GM21360 (cell line): Measurements from ENCODE around the gene EVC.
"Not testable (repeated sequence)": the region's sequence is repeated elsewhere in the genome, so short reads cannot be mapped to it uniquely, and the experiment has no call there.

ENCODE experiments used
- ATAC-seq: cut with Tn5 transposase; IDR thresholded peaks from one replicate; pipeline ENCODE4 v1.9.1; 2021; ENCODE audit warnings: mild to moderate bottlenecking, moderate library complexity; ENCODE audit not compliant: unreplicated experiment

EVC gene

DNA sequence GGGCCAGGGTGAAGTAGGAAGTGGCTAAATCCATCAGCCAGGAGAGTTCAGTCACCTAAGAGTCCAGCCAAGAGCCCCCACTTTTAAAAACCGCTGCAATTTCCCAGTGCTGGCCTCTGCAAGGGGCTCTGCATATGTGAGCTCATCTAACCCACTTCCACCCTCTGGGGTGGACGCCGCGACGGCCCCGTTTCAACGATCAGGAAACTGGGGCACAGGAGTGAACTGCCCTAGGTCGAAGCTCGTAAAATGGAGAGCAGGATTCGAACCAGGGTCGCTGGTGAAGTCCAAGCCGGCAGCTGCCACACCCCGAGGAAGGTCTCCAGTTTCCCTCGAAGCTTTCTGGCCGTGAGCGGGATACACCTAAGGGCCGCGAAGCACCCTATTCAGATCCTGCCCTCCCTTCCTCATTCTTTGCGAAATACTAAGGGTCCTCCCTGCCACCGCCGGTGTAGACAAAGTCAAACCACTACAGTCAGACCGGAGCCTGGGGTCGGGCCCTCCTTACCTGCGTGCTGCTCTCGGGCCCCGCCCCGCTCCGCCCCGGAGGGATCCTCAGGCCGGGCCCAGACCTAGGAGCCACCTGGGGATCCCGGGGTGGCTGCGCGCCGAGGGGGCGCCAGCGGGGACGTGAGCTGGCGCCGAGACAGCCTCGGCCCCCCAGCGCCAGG lies 3.1 kb upstream of the EVC start:
- no peak for ATAC-seq

DNA sequence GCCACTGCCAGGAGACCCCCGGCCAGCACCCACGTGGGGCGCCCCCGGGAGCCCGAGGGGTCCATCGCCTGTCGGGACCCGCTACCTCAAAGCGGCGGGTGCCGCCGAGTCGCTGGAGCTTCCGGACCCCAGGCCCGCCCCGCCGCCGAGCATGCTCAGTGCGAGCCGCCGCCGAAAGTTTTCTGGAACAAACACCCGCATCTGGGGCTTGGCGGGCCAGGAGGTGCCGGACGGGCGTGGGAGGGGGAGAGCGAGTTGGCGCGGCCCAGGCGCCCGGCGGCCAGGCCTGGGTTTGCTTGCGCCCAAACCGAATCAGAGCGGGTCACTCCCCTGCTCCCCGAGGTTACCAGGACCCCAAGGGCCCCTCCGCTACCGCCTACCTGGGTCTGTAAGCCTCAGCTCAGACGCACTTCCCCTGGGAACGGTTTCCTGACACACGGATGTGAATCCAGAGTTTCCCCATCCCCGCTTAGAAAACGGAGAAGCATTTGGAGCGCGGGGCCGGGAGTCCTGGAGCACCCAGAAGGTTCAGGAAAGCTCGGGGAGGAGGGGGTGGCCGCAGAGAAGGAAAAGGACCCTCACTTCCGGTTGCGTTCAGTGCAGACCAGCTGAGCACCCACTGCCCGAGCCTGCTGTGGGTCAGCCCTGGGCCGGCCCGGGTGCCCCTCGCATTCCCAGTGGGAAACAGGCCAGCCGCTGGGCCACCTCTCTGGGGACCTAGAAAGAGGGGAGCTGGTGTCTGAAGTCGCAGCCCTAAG lies 2.4 kb upstream of the EVC start, which contains the start of gene EVC2:
TSS of gene EVC2 (minus strand) at position 111 of the 758 bp plus-strand sequence. CDS start at position 65, 46 bp downstream.
- ATAC-seq: no peak

DNA sequence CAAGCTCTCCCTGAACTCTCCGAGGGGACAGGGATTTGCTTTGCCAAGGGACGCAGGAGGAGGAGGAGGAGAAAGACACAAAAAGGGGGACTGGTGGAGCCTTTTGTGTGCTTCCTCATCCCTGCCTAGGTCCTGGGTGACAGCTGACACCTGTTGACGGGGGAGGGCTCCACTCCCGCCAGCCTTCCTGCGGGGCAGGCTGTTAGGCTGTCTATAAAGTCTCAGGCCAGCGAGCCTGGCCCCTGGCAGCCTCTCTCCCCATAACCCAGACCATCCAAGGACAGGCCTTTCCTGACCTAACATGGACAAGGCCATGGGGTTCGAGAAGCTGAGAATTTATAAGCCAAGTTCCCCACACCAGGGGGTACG lies 1.8 kb upstream of the EVC start:
- ATAC-seq: no peak

DNA sequence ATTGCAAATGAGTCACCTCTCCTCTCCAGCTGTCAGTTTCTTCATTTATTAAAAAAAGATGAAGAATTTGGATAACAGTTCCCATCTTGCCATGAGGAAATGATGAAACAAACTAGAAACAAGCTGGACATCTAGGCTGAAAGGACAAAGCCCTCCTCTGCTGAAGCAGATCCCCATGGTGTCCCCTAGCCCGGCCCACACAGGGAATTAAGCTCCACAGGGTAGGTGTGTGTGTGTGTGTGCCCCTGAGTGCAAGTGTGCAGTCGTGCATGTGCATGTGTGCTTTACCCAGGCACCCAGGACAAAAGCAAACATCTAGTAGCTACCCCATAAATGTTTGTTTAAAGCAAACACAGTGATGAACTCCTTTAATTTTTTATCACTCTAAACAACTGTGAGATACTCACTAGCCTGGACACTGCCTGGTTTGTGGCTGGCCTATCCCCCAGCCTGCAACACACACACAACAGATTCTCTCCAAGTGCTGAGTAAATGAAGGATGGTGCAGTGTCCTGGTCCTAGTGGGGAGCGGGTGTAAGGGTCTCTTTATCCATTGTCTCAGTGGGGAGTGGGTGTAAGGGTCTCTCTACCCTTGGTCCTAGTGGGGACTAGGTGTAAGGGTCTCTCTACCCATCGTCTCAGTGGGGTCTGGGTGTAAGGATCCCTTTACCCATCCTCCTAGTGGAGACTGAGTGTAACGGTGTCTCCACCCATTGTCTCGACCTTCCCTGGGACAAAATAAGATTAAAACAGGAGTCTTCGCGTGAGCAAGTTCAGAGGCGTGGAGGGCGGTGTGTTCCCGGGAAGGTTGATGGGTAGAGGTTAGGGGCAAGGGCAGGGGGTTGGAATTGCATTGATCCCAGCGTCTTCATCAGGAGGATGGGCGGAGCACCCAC lies 688 bp upstream of the EVC start:
- peak; percentile 13 for ATAC-seq

DNA sequence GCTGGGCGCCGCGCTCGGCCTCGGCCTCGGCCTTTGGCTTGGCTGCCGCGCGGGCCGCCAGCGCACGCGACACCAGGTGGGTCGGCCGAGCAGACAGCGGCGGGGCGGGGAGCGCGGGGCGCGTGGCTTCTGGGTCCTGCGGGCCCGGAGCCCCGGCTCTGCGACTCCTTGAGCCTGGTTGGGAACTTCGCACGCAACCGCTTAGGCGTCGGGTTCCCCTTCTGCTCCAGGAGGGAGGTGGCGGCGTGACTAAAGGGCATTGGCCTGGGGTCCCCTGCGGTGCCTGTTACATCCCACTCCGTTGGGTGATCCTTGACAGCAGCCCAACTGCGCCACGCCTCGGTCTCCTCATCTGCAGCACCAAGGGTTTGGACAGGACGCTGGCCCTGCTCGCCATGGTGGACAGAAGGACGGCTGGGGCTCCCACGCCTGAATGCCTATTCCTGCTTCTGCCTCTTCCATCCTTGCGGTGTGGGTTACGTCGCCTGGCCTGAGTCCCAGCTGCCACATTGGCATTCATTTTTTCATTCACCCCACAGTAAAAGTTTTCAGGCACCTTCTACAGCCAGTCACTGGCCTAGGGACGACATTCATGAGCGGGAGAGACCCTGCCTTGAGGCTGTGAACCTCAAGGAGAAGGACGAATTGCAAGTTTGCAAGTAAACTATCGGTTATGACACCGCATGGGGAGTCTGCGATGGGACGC lies 631 bp downstream of the EVC start:
- peak; percentile 16 for ATAC-seq

DNA sequence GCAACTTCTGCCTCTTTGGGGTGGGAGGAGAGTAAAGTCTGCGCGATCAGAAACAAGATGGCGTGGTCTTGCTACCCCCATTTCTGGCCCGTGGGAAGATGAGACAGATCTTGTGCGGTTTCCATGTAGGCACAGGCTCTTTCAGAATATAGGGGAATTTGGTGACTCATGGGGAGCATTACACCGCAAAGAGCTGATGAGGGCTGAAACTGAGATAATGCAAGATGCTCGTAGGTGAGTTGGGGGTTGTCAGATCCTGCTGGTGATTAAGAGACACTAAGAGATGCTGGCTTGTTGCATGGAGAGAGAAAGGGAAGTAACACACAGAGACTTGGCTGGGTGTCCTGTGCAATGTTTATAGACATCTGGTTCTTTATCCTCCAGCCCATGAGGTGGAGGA lies 1.5 kb downstream of the EVC start:
- peak; percentile 48 for ATAC-seq

DNA sequence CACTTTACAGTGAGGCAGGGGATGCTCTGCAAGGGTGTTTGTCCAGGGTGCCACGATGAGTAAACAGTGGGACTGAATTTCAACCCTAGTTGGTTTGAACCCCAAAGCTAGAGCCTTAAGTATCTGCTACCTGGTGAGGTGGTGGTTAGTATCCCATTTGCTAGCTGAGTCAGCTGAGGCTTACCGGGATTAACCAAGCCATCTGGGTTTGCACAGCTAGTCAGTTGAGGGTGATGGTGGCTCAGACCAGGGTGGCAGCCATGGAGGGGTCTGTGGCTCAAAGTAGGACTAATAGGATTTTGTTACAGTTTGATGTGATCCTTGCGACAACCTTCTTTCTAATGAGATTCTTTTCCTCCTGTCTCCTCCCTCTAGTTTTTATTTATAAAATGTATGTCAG lies 1.9 kb downstream of the EVC start:
- ATAC-seq: no peak

DNA sequence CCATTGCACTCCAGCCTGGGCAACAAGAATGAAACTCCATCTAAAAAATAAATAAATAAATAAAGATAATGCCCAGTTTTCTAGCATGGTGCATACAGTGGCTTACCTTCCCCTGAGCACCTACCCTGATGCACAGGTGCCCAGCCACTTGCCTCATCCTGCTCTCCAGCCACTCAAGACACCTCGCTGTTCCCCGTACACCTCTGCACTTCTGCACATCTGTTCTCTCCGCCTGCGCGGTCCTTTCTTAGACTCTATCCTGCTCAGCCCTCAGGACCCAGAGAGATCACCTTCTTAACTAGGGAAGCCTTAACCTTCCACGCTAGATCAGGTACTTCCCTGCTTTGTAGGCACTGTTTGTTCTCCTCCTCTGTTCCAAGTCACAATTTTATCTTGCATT lies 2.9 kb downstream of the EVC start:
- no peak for ATAC-seq

DNA sequence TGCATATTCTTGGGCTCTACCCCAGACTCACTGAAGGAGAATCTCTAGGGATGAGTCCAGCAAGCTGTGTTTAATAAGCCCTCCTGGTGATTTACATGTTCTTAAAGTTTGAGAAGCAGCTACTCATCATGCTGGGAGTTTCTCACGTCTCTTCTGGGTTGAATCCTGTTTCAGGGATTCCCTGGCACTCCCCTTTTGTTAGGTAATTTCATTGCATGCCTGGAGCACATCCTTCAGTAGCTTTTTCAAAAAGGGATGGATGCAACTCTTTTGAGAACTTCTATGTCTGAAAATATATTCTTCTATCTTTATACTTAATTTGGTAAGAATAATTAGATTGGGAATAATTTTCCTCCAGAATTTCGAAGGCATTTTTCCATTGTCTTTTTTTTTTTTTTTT lies 4.4 kb downstream of the EVC start:
- ATAC-seq: no peak

DNA sequence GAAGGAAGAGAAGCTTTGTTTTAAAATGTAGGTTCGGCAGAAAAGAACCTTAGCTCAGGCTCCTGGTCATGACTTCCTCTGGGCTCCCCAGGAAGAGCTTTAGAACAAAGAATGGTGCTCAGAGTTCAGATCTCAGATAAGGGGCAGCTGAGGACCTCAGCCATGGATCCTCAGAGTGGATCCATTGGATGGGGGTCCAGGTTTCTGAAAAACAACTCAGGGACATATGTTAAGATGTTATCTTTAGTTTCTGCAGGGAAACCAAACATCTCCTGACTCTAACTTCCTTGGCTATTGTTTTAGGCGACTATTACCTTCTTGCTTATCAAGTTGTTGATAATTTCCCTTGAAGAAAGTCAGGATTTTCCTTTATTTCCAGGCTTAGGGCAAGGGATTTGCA lies 5.4 kb downstream of the EVC start:
- ATAC-seq: no peak

DNA sequence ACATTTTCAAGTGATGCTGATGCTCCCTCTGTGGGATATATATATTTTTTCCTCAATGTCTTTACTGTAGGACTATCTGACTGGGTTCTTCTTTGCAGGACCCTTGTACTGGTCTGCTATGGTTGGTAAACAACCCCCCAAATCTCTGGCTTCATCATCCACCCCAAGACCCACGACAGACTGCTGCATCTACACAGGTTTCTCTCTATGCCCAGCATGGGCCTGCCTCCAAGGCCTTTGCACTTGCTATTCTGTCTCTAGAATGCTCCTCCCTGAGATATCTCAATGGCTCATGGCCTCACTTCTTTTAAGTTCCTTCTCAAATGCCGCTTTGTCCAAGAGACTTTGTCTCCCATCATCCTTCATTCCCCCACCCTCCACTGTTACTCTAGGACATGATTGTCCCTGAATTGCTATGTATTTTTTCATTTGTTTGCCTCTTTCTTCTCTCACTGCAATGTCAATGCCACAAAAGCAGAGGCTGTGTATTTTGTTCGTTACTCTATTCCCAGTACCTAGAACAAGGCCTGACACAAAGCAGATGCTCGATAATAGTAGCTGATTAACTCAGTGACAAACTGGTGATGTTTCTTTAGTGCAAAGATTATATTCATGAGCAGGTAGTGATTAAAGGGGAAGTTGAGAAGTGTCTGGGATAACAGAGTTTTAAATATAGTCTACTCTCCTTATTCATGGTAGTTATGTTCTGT lies 6.6 kb downstream of the EVC start:
- no peak for ATAC-seq

DNA sequence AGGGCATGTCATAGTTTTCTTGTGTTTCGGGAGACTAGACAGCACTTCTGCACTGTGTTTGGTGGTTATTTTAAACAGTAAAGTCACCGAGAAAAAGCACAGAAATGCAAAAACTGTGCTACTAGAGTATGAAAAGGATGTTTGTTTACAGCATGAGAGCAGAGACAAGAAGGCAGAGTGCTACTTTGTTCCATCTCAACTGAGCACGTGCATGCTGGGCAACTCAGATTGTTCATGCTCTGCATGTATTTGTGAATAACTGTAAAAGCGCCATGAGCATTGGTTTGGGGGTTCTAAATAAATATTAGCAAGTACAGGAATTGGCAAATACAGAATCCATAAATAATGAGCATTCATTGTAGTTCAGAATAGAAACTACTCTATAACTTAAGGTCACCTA lies 7.4 kb downstream of the EVC start:
- no peak for ATAC-seq

DNA sequence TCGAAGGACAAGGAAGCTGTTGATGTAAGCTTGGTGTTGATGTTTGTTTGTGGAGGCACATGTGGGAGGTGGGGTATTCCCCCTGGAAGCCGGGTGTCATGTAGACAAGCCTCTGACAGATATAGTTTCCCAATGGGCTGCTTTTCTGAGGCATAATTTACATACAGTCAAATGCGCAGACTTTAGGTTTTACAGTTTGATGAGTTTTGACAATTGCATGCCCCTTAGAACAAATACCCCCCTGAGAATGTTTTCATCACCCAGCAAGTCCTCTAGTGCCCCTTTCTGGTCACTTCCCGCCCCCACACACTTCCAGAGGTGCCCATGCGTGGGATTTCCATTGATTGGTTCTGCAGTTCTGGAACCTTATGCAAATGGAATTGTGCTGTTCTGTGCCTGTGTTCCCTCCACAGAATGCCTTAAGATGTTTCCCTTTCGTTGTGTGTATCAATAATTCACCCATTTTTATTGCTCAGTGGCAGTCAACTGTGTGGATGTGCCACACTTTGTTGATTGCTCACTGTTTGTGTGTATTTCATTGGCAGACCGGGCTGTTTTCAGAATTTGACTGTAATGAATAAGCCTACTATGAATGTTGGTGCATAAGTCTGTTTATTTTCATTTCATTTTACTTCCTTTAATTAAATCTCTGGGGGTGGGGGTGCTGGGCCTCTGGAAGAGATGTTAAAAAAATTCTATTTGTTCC lies 8.5 kb downstream of the EVC start:
- ATAC-seq: no peak

DNA sequence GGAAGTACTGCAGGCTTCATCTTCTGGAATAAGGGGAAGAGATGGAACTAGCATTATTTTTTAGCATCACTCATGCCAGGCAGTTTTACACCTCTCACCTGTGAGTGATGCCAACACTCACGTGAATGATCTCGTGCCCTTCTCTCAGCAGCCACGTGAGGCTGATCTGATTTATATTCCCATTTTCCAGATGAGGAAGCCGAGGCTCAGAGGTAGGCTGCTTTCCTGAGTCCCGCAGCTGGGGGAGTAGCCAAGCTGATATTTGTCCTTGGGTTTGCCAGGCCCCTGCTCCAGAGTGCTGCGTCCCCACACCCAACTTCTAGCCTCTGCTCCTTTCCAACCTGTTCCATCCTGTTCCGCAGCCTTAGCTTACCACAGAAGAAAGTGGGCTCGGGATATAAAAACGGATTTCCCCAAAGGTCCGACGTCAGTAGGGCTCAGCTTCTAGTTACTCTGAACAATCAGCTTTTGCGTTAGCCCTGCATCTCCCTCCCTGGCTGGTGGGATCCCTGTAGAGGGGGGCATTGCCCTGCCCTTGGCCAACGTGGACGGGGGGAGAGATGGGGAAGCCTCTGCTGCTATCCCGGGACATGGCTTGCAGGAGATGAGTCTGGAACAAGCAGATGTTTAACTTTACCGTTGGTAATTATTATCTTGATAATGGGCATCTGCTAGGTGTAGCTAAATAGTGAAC lies 9.3 kb downstream of the EVC start:
- ATAC-seq: no peak

DNA sequence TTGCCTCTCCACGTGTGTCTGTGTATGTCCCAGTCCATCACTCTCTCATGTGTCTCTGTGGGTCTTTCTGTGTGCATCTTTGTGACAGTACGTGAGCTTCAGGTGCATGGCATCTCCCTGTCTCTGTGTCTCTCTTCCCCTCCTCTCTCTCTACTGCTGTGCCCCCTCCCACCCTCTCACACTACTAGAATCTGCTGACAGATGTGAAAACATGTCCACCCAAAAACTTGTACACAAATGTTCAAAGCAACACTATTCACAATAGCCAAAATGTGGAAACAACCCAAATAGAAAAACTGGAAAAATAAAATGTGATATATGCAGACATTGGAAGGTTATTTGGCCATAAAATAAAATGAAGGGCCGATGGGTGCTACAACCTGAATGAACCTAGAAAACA lies 10.0 kb downstream of the EVC start:
- no peak for ATAC-seq

DNA sequence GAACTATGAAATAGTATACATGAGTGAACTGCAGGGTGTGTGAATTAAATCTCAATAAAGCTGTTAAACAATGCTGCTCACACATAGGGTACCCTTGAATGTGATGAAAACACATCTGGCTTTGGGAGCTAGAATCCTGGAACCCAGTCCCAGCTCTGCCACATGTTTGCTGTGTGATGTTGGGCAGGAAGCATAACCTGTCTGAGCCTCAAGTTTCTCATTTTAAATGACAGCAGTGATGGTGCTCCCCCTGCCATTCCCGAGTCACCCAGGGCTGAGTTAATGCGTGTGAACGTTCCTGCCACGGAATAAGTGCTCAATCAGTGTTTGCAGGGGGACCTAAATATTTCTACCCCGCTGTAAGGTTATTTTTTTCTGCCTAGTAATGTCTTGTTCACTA lies 10.9 kb downstream of the EVC start:
- no peak for ATAC-seq

DNA sequence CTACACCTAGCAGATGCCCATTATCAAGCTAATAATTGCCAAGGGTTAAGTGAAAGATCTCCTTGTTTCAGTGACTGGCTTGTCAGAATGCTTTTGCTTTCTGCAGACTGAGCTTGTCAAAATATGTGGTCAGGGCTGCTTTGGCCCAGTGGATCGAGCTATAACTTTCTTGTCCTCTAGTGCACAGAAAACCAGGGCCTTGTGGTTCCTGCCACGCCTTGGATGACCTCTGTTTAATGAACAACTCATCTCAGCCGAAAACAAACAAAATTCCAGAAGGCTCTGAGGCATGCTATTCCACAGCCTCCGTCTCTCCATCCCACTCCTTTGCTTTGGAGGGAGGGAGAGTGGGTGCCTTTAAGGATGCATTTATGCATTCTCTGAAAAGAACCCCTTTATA lies 11.3 kb downstream of the EVC start:
- no peak for ATAC-seq

DNA sequence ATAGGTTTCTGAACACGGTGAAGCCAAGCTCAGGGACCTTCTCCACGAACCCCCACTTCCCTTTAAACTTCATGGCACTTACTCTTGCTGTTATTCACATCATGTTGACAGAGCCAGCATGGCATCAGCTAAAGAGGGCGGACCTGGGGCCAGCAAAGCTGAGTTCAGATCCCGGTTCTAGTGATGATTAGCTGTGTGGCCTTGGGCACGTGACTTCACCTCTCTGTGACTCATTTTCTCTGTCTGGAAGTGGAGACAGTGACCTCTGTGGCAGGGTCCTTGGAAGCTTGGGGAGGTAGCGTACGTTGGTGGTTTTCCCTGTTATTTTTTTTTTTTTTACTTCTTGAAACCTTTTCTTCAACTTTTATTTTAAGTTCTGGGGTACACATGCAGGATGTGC lies 13.4 kb downstream of the EVC start:
- no peak for ATAC-seq

DNA sequence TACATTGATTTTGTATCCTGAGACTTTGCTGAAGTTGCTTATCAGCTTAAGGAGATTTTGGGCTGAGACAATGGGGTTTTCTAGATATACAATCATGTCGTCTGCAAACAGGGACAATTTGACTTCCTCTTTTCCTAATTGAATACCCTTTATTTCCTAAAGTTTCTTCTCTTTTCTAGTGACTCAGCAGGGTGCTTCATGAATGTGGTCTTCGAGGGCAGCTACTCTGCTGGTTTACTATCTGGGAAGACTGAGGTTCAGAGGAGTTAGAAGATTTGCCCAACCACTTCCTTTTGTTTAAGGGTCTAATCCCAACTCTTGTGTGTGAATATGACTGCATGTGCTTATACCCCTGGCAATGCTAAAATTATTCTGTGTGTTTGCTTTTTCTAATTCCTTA lies 17.4 kb downstream of the EVC start:
- ATAC-seq: not testable (repeated sequence)
